Measurements from ENCODE around the gene YIPF5.
A peak's percentile ranks its signal among the peaks of the same experiment; 100 is the strongest.

Gene YIPF5

DNA sequence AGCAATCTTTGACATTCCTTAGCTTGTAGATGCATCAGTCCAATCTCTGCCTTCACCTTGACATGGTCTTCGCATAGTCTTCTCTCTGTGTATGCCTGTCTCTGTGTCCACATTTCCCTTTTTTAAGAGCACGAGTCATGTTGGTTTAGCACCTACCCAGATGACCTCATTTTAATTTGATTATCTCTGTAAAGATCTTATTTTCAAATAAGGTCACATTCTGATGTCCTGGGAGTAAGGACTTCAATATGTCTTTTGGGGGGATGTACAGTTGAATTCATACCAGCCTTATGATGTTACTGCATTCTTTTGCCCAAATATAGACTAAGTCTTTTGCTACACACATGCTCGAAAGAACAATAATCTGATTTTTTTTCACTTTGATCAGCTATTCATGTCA, 7.1 kb upstream of the YIPF5 start:
- DNase-seq, result no peak

DNA sequence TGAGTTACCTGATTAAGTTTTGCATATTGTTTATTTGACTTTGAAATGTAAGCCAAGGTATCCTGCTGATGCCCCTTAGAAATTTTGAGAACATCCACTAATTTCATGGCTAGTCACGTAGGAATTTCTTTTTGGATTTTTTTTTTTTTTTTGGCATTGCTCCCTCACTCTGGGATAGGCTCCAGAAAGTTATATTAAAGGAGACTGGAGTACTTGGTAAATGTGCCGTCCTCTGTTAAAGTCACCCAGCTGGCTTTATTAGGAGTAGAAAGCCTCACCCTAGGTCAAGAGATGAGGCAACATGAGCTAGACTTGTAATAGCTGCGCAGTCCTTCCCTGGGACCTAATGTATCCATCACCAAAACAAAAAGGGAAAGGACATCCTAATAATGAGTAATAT, 3.3 kb upstream of the YIPF5 start:
- no peak for DNase-seq

DNA sequence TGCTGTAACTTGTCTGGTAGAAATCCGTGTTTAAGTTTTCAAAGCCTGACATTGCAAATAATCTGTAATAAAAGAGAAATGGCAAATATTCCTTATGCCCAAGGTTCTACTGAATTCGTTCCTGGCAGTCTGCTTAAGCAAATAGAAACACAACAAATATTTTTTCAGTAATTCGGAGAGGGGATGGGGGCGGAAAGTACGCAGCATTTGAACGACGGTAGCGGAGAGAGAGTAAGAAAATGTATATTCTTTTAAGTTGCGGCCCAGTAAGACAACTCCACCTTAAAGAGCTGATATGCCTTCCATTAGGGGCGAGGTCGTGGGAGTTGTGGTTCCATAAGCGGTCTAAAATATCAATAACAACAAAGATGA, 569 bp downstream of the YIPF5 start:
- no peak for DNase-seq

DNA sequence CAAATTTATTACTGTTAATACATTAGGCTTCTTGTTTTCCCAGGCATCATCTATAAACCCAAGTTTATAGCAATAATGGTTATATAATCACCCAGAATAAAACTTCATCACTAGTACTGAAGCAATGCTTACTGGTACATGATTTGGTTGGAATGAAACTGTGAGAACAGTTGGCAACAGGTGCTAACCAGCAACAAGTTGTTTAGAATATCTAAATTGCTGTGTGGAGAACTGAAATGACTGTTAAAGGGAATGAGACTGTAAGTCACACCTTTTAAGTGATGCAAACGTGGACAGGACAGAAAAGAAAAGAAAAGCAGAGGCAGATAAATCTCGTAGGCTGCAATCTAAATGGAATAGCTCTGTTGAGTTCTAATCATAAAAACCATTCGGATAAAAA, 2.5 kb downstream of the YIPF5 start:
- no peak for DNase-seq

DNA sequence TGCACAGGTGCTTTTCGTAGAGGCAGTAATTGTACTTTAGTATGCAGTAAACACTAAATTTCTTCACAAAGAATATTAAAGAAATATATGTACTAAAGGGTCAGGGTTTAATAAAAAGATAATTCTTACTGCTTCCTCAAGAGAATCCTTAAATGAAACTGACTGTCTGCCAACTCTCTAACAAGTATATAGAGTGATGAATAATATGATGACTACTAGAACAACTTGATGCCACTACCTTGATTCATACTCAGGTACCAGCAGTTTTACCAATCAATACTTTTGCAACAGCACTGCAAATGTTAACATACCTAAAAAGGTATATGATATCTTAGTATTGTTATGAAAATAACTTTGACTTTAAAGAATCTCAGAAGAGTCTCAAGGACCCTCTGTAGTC, 3.8 kb downstream of the YIPF5 start:
- no peak for DNase-seq

DNA sequence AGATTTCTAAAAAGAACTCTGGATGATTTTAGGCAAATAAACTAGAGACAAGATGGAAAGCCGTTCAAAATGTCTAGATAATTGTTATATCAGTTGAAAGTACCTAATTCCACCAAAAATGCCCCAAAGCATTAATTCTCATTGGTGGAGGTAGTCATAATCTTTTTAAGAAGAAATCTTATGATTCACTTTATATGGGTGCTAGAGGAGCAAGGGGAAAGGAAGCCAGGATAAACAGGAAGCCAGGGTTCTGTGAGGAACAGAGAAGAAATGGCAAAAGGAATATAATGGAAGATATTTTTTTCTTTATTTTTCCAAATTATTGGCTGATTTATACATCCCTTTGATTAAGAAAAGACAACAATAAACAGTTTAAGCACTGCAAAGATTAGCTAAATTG, 7.8 kb downstream of the YIPF5 start:
- no peak for DNase-seq

DNA sequence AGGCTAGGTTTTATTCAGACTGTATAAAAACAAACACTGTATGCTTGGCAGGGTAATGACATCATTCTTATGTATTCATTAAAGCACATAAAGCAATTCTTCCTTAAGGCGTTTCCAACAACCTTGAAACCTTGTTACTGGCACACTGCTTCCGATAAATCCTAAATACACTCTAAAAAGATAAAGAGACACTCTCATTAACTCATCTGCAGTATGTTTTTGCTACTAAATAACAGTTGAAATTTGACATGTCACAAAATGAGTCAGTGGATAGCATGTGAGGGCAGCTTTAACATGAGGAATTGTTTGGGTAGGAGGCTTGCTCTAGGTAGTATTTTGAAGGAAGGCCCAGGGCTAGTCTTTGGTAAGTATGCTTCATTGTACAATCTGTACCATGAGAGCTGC, 13.7 kb downstream of the YIPF5 start:
- no peak for DNase-seq

DNA sequence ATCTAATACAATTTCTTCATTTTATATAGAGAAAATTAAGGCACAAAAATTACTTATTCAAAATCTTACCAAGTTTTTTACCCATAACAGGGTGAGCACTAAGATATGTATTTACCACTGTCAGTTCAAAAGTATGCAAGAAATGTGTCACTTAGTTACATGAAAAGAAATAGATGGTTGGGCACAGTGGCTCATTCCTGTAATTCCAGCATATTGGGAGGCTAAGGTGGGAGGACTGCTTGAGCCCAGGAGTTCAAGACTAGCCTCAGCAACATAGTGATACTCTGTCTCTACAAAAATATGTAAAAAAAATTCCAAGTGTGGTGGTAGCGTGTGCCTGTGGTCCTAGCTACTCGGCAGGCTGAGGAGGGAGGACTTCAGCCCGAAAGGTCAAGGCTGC, 19.4 kb downstream of the YIPF5 start:
- no peak for DNase-seq

DNA sequence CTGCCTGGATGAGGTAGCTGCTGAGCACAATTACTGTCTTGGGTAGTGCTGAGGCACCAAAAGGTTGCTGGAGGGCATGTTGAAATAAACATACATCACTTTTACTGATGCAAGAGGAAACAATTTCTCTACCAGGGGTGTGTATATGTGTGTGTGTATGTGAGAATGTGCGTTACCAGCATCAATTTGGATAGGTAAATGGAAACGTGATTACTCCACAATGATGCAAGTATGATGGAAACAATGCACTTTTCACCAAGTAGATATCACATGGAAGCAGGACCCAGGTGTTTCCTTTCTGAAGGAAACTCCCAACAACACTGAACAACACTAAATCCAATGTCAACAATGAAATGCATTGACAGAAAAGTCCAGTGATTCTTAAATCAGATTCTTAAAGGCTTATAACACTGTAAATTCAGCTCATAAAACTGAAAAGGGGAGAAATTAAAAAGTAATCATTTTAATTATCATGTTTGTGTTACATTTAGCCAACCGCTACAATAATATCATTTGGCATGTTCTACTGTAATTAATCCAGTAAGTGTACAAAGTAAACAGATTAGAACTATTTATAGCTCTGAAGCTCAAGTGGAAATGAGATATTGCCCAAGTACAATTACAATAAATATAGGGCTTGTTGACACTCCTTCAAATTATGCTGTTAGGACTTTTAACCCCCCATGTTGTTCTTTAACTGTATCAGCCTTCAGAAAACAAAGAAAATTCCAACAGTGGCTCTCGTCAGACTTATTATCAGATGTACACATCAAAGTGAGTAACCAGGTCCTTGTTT, 25.3 kb downstream of the YIPF5 start:
- DNase-seq, result no peak

DNA sequence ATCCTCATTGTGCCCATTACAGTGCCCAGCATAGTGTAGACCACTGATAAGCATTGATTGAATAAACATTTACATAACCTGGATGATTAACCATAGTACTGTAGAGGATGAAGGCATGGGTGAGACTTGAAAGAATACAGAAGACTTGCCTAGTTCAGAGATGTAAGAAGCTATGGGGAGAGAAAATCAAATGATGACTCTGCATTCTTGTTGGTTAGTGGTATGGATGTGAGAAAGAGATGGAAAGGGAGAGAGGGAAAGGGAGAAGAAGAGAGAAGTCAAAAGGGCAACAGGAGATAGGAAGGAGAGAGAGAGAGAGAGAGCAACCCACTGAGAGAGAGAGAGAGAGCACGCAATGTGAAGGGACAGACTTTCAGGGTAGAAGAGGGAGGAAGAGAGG, 26.8 kb downstream of the YIPF5 start:
- no peak for DNase-seq

DNA sequence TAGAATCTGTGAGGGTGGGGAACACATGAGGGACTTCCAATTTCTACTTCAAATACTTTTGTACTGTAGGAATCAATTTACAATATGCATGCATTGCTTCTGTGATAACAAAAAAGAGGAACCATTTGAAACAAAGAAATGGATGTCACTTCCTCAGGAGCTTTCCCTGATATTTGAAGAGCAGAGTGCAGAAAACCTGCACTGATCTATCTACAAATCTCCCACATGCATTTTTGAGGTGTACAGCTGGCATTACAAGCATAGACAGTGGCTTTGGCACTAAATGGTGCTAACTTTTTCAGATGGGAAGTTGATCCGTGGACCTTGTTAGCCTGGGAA, 27.7 kb downstream of the YIPF5 start:
- no peak for DNase-seq

DNA sequence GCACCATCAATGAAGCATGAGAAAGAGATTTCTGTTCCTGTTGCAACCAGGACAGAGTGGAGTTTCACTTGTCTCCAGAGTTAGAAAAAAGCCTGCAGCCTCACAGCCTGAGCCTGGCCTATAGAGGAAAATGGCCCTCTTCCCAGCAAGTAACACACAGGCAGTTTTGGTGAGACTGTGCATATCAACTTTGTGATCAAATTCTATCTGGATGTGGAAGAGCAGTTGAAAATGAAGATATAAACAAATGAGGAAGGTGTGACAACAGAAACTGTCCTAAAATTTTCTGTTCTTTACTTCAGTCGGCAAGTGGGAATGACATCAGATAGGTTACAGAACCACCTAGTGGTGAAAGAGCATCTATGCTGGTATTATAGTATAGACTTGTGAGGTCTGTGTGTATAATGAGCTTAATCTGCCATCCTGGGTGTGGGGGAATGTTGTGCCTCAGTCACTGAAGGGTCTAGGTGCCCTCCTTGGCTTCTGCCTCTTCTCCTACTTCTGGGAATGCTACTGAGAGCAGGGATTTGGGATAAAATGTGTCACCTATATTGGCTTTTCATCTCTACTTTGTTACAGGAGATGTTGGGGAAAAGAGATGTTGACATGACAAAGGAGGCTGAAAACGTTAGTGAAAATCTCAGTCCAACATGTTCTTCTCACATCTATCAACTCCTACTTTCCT, 28.2 kb downstream of the YIPF5 start:
- DNase-seq, result peak in 2 of 14 donors; percentile 1 to 14

DNA sequence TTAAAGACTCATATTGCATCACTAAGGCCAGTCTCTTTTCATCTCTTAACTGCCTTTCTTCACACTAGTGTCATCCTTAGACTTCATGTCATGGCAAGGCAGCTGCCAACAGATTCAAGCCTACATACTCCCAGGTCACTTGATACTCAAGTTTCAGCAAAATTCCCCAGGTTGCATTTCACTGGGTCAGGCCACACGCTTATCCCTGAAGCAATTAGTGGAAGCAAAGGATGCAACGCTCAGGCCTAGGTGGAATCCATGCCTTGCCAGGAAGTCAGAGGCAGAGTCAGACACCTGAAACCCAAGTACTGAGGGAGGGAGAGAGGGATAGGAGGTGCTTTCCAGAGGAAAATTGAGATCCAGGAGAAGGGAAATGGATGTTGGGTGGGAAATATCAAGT, 28.9 kb downstream of the YIPF5 start:
- DNase-seq, result no peak

DNA sequence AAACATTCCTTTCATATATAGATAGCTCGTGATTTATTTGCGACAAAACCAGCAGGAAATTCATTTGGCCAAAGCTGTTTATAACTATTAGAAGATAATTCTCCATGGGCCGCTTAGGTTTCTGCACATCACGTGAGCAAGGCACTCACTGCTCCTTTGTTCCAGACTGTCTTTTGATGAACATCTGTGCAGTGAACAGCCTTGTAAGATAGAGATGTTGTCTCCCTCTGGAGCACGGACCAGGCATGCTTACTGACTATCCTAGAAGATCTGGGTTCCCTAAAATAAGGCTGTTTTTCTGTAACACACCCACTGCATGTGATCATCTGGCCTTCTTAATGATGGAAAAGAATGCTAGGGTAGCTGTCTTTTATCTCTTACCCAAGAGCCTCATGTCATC, 30.9 kb downstream of the YIPF5 start:
- peak in 4 of 14 donors; percentile 0 to 6 (median 4) for DNase-seq

DNA sequence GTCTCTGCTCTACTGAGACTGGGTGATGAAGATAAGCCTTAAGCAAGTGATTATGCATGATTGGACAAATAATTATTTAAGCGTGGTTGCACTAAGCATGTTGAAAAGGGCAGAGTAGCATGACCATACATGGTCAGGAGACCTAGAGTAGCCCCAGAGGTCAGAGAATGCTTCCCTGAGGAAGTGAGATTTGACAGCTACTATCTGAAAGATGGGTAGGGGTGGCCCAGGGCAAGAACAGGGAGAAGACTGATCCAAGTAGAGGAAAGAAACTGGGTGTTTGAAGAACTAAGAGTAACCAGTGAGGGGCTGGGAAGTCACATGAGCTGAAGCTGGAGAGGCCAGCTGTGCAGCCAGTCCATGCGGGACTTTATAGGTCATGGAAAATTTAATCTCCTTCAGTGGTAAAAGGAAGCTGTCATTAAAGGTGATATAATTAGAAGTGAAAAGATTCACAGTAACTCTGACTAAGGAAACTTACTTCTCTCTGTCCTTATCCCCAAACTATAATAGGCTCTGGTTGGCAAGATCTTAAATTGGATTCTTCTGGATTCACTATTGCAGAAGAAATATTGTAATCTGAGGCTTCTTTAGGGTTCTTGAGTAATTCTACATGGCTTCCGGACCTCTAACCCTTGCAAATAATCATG, 35.2 kb downstream of the YIPF5 start:
- DNase-seq, result no peak

DNA sequence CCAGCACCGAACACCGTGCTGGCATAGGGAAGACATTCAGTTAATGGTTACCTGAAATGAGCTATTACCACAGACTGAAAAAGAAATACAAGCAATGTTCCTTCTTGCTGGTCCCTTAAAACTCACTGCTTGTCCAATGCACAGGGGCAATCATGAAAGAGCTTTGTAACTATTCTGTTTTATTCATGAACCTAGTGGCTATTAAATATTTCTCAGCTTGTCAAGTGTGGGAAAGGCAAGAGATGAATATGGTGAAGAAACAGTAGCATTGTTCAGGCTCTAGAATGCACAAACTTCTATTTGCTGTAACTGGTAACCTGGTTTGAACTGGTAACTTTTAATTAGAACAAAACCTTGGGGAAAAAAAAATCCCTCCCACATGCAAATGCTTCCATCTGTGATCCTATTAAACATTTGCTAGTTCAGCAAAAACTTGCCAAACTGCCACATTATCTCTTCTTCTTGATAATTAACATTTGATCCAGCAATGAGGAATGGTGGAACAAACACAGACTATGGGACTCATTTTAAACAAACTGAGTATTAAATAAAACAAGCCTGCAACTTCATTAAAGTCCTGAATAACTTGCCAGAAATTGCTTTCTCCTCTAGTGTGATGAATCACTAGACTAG, 36.1 kb downstream of the YIPF5 start:
- no peak for DNase-seq

DNA sequence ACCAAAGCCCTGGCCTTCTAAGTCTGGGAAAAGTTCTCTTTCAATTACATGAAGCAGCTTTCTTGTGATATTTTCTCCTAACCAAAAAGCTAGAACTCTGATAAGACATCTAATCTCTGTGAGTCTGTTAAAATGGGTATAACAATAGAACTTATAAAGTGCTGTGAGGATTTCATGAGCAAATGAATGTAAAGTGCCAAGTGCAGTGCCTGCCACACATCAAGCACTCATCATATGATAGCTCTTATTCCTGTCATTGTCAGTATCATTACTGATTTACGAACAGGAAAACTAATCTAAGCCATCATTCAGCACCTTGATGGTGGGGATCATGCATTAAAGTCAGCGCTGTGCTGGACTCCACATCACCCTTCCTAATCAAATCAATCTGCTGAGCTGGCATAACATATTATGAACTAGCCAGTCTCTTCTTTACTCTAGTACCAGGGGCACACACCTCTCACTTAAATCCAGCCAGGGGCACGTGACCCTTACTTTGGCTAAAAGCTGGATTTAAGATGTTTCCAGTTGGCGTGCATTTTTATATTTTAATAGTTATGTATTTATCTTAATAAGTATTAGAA, 37.3 kb downstream of the YIPF5 start:
- DNase-seq, result no peak

DNA sequence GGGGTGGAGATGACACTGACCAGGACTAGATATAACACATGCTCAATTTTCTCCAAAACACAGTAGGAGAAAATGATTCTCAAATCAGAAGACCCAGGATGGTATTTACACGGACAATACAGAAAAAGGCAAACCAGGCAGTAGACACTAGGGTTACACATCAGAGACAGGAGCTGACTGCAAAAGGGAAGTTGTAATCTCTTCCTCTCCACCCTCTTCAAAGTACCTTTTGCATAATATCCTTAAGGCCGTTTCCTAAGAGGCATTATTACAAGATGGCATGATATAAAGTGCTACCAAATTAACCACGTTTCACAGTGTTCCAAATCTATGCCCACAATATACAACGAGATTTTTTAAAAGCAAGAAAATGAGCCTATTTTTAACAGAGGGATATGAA, 39.2 kb downstream of the YIPF5 start:
- no peak for DNase-seq

DNA sequence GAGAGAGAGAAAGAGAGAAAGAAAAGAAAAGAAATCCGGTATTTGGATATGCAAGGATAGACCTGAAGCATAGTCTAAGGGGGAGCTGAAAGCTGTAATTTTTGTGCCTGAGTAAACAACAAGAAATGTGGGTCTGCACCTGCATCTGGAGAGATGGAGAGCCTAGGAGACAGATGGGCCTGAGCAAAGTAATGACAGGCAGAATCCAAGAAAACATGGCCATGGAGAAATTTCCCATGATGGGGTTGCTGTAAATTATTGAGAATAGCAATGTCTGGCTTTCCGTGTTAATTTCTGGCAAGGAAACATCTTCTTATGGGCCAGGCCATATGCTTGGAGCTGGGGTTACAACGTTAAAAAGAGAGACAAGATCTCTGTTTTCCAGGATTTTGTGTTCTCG, 40.2 kb downstream of the YIPF5 start:
- DNase-seq, result no peak

DNA sequence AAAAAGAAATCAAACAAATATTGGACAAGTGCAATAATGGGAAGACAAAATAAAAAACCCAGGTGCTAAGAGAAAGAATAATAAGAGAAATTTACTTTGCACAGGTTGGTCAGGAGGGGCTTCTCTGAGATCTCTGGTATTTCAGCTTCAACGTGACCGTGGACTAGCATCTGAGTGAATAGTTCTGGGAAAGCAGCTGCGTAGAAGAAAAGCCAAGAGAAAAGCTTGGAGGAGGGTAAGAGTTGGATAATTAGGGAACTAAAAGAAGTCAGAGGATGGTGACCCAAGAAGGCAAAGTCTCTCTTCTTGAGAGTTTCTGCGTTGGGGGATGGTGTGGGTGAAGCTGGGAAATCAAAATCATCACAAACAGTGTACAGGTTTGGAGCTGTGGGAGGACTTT, 41.6 kb downstream of the YIPF5 start:
- no peak for DNase-seq

DNA sequence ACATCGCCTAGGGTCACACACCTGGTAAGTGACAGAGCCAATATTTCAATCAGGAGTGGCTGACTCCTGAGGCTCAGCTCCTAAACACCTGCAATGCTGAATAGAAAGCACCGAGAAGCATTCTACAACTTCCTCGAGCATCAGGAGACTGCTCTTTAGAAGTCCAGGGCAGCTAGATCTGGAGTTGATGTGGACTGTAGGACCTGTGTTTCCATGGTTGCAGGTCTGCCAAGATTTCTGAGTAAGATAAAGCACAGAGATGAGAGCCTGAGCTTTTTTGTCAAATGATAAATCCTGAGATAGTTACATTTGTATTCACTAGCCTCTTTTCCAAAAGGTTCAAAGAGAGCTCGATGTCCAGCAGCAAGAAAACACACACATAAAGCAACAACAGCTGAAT, 43.8 kb downstream of the YIPF5 start:
- no peak for DNase-seq

DNA sequence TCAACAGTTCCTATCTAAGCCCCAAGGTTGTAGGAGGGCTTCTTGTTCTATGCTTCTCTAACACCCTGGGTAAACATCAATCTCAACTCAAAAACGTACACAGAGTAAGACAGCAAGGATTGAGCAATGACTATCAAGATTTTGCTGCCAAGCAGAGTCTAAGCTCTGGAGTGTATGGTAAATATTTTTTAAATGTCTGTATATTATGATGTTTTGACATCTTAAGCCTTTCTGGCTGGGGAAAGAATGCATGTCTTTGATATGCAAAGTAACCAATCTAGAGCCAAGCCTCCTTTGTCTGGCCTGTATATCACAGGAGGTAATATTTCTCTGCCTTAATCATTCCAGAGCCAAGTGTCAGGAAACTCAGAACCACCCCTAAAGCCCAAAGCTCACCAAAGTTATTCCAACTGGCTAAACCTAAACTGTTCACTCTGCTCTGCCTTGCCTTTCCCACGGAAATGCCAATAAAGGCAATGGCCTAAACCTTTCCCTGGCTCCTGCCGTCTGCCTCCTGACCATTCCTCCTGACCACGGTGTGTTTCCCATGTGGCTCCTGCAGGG, 45.2 kb downstream of the YIPF5 start:
- no peak for DNase-seq

DNA sequence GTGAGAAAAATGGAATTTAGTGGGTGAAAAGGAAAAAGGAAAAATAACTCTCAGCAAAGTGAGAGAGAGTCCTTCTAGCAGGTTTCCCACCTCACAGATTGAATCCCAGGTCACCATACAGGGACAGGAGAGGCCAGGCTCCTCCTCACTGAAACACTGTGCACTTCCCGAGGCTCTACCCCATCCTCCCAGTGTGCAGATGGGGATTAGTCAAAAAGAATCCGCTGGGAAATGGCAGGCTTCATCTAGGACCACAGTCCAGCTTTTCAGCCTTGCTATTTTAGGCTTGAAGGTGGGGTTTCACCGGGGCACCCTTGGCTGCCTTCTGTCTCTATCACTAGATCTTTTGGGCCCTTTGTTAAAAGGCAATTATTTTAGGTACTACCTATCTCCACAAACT, 47.8 kb downstream of the YIPF5 start:
- no peak for DNase-seq
